Thyroid gland (tissue), 4 donors: Measurements from ENCODE around the gene PRND. TPM values are rescaled to one million over a fixed set of nuclear protein-coding genes. Genes with fewer than 3 reads are reported as not detected.

Experiments
- DNase-seq, 2 donors: peaks; one replicate each; pipeline ENCODE4 v3.0.0-alpha.2; 2019
- H3K27ac ChIP-seq, 3 donors: fragments of 200-600 bp; sonication (generic); 1 replicate in 2 of 3; 2 replicates in 1 of 3; pipeline ENCODE4 v1.5.1; 2016 to 2019; ENCODE audit warnings: mild to moderate bottlenecking in 1 of 3, moderate library complexity in 1 of 3
- H3K27me3 ChIP-seq: fragments of 200-600 bp; sonication (generic); one replicate; pipeline ENCODE4 v1.5.1; 2019
- H3K36me3 ChIP-seq, 2 donors: fragments of 200-600 bp; sonication (generic); one replicate each; pipeline ENCODE4 v1.5.1; 2016 to 2019
- H3K4me1 ChIP-seq, 2 donors: fragments of 200-600 bp; sonication (generic); one replicate each; pipeline ENCODE4 v1.5.1; 2017 to 2019
- H3K4me3 ChIP-seq, 3 donors: fragments of 200-600 bp; sonication (generic); replicated peaks in 1 of 3; 1 replicate in 2 of 3; 2 replicates in 1 of 3; pipeline ENCODE4 v1.5.1; 2016; ENCODE audit warnings: mild to moderate bottlenecking in 1 of 3
- H3K9me3 ChIP-seq: fragments of 200-600 bp; sonication (generic); one replicate; pipeline ENCODE4 v1.5.1; 2017
- POLR2A ChIP-seq, 2 donors: fragments of 450-650 bp; IDR thresholded peaks; one replicate each; pipeline ENCODE4 v1.6.1; 2017; ENCODE audit warnings: antibody characterized with exemption in 2 of 2, mild to moderate bottlenecking in 2 of 2, moderate library complexity in 1 of 2
- WGBS, 2 donors: methylation state at CpG; one replicate each; pipeline ENCODE4 v1.1.5; 2017; 5-methylcytosine and 5-hydroxymethylcytosine counted together
- intact Hi-C: fragments of 100-400 bp; cut with DNase I; formaldehyde crosslinking; loops from one replicate; pipeline ENCODE4 v1.15.1; 2023
- total RNA-seq, 4 donors: library from RNA; depleted of rRNA; stranded (reverse); fragments of >200 nt; gene quantifications; one replicate each; pipeline ENCODE4 v1.2.3, GENCODE V29; 2016
- TF ChIP-seq, protein P1 (sequence below), 6 experiments: fragments of 200-600 bp in 3 of 6; fragments of 450-650 bp in 3 of 6; sonication (generic) in 3 of 6; IDR thresholded peaks; one replicate each; pipeline ENCODE4 v1.5.1; 2016 to 2019; ENCODE audit warnings: antibody characterized with exemption in 6 of 6, mild to moderate bottlenecking in 2 of 6, inconsistent platforms in 1 of 6, moderate library complexity in 1 of 6

Gene PRND
- total RNA-seq, 4 donors from 2014 or later, result 0.89 to 2.0 TPM; not detected in 2

GRCh38 chr20:4685923-4686221, 35.8 kb upstream of the PRND start:
- intact Hi-C loops, result no loop called here
- Histone ChIP-seq H3K36me3 (no peaks in the 10 kb centered on the region), H3K9me3 (no peaks in the 10 kb centered on the region), H3K27me3 (no peaks in the 10 kb centered on the region), H3K4me3 (peak overlapping the region; percentile 62 to 99 (median 77)), H3K27ac (peak overlapping the region; percentile 80 to 99 (median 91)), H3K4me1 (peaks cover 5 to 23% of the 10 kb centered on the region in 2 donors)
- TF ChIP-seq, protein P1, sequence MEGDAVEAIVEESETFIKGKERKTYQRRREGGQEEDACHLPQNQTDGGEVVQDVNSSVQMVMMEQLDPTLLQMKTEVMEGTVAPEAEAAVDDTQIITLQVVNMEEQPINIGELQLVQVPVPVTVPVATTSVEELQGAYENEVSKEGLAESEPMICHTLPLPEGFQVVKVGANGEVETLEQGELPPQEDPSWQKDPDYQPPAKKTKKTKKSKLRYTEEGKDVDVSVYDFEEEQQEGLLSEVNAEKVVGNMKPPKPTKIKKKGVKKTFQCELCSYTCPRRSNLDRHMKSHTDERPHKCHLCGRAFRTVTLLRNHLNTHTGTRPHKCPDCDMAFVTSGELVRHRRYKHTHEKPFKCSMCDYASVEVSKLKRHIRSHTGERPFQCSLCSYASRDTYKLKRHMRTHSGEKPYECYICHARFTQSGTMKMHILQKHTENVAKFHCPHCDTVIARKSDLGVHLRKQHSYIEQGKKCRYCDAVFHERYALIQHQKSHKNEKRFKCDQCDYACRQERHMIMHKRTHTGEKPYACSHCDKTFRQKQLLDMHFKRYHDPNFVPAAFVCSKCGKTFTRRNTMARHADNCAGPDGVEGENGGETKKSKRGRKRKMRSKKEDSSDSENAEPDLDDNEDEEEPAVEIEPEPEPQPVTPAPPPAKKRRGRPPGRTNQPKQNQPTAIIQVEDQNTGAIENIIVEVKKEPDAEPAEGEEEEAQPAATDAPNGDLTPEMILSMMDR (IDR thresholded peaks at IDR 0.05), result no peak
- no peak for TF ChIP-seq POLR2A (IDR thresholded peaks at IDR 0.05)
- 13% methylated on average over 8 of the region's 8 CpGs for WGBS, 2 donors
- no peak for DNase-seq

DNA sequence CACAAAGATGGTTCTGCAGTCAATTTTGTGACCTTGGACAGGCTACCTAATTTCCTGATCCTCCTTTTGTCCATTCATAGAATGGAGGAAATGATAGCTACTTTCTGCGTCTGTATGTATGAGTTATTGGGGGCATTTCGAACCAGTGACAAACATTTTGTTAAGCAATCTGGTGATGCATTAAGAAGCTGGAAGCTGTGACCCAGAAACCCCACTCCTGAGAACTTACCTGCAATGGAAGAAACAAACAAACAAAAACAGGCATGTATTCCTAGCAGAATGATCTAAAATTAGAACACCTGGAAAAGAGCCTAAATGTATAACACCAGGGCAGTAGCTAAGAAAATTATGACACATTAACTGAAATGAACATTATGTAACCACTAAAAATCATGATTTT, 33.4 kb upstream of the PRND start:
- 83 to 84% methylated on average over 2 of the region's 2 CpGs for WGBS, 2 donors
- no peaks in the 10 kb centered on the region for H3K36me3 ChIP-seq
- no peaks in the 10 kb centered on the region for H3K9me3 ChIP-seq
- no peak for DNase-seq
- intact Hi-C loops, result no loop called here
- no peak overlapping the region for H3K4me3 ChIP-seq
- H3K27me3 ChIP-seq, result no peaks in the 10 kb centered on the region
- peaks cover 5 to 23% of the 10 kb centered on the region in 2 donors for H3K4me1 ChIP-seq
- H3K27ac ChIP-seq, result no peak overlapping the region
- TF ChIP-seq, protein P1 (IDR thresholded peaks at IDR 0.05), result no peak
- TF ChIP-seq POLR2A (IDR thresholded peaks at IDR 0.05), result no peak

DNA sequence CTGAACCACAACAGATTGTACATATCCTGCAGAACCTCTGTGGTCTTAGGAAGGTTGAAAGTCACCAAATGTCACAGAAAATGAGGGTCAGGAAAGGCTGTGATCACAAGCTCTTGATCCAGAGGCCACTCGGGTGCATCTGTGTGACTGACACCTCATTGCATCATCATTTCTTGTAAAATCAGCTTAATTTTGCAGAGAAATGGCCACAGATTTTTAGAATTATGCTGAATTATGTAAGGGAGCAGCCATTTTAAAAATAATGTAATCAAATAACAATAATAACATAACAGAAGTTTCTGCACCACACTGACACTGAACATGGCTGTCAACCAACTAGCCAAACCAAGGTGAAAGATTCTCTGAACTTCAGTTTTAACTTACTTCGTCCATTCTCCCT, 32.5 kb upstream of the PRND start:
- Histone ChIP-seq H3K27me3 (no peaks in the 10 kb centered on the region), H3K9me3 (no peaks in the 10 kb centered on the region), H3K27ac (no peak overlapping the region), H3K4me1 (peaks cover 5 to 23% of the 10 kb centered on the region in 2 donors), H3K4me3 (no peak overlapping the region), H3K36me3 (no peaks in the 10 kb centered on the region)
- DNase-seq, result no peak
- TF ChIP-seq, protein P1 (IDR thresholded peaks at IDR 0.05), result no peak
- no peak for TF ChIP-seq POLR2A (IDR thresholded peaks at IDR 0.05)
- WGBS, 2 donors, result 77 to 85% methylated on average over 2 of the region's 2 CpGs
- intact Hi-C loops, result no loop called here

DNA sequence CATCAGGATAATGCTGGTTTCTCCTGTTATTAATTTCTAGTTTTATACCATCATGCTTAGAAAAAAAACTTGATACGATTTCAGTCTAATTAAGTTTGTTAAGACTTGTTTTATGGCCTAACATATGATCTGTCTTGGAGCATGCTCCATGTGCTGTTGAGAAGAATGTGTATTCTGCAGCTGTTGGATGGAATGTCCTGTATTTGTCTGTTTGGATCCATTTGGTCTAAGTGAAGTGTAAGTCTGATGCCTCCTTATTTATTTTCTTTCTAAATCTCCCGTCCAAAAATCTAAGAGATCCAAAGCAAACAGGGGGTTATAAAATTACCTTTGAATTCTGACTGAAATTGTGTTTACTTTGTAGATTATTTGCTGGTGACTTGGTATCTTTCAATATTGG, 30.0 kb upstream of the PRND start:
- H3K9me3 ChIP-seq, result no peaks in the 10 kb centered on the region
- no peaks in the 10 kb centered on the region for H3K27me3 ChIP-seq
- DNase-seq, result no peak
- TF ChIP-seq POLR2A (IDR thresholded peaks at IDR 0.05), result no peak
- TF ChIP-seq, protein P1 (IDR thresholded peaks at IDR 0.05), result no peak
- H3K27ac ChIP-seq, result no peak overlapping the region
- no peak overlapping the region for H3K4me3 ChIP-seq
- intact Hi-C loops, result no loop called here
- no peaks in the 10 kb centered on the region for H3K36me3 ChIP-seq
- peaks cover 5 to 19% of the 10 kb centered on the region in 2 donors for H3K4me1 ChIP-seq
- WGBS, 2 donors, result 78 to 79% methylated on average over 2 of the region's 2 CpGs

- Histone ChIP-seq H3K27ac (no peak overlapping the region), H3K4me3 (no peak overlapping the region), H3K27me3 (no peaks in the 10 kb centered on the region), H3K36me3 (no peaks in the 10 kb centered on the region), H3K4me1 (peaks cover 0 to 2% of the 10 kb centered on the region in 2 donors), H3K9me3 (no peaks in the 10 kb centered on the region)
- TF ChIP-seq, protein P1 (IDR thresholded peaks at IDR 0.05), result no peak
- no peak for TF ChIP-seq POLR2A (IDR thresholded peaks at IDR 0.05)
- intact Hi-C loops, result no loop called here
- 95 to 100% methylated on average over 1 of the region's 1 CpG for WGBS, 2 donors
- no peak for DNase-seq
Measured at GRCh38 chr20:4694076-4694475, 27.6 kb upstream of the PRND start.
